Adrenal gland (tissue), 5 donors: Measurements from ENCODE around the gene CCL27.

Experiments
- POLR2A ChIP-seq, 2 donors: fragments of 450-650 bp; IDR thresholded peaks; one replicate each; pipeline ENCODE4 v1.6.1; 2017; ENCODE audit warnings: antibody characterized with exemption in 2 of 2, mild to moderate bottlenecking in 2 of 2, moderate library complexity in 1 of 2
- TF ChIP-seq, protein P1 (sequence below), 6 experiments: fragments of 450-650 bp in 4 of 6; fragments of 200-600 bp in 2 of 6; sonication (generic) in 1 of 6; IDR thresholded peaks; 1 replicate in 5 of 6; 2 replicates in 1 of 6; pipeline versions ENCODE4 v1.5.1 to v1.8.0; 2016 to 2021; ENCODE audit warnings: antibody characterized with exemption in 6 of 6, mild to moderate bottlenecking in 2 of 6, moderate library complexity in 1 of 6
- donor health status: DM: no; HTN: no; CAD: no.

GRCh38 chr9:34623374-34624235 is 38.9 kb downstream of the CCL27 start:
- no peak for TF ChIP-seq POLR2A (IDR thresholded peaks at IDR 0.05)
- TF ChIP-seq, protein P1, sequence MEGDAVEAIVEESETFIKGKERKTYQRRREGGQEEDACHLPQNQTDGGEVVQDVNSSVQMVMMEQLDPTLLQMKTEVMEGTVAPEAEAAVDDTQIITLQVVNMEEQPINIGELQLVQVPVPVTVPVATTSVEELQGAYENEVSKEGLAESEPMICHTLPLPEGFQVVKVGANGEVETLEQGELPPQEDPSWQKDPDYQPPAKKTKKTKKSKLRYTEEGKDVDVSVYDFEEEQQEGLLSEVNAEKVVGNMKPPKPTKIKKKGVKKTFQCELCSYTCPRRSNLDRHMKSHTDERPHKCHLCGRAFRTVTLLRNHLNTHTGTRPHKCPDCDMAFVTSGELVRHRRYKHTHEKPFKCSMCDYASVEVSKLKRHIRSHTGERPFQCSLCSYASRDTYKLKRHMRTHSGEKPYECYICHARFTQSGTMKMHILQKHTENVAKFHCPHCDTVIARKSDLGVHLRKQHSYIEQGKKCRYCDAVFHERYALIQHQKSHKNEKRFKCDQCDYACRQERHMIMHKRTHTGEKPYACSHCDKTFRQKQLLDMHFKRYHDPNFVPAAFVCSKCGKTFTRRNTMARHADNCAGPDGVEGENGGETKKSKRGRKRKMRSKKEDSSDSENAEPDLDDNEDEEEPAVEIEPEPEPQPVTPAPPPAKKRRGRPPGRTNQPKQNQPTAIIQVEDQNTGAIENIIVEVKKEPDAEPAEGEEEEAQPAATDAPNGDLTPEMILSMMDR (IDR thresholded peaks at IDR 0.05): no peak
